ENCODE results near the gene PIK3R2. TPM values are rescaled to one million over a fixed set of nuclear protein-coding genes. Genes with fewer than 3 reads are reported as not detected.

PIK3R2 gene
- total and polyA plus RNA-seq, 2 of the 8 experiments (the other 6 are each of a cell fraction or from before 2014, with no cell fraction given): 21.7 to 57.1 TPM

DNA sequence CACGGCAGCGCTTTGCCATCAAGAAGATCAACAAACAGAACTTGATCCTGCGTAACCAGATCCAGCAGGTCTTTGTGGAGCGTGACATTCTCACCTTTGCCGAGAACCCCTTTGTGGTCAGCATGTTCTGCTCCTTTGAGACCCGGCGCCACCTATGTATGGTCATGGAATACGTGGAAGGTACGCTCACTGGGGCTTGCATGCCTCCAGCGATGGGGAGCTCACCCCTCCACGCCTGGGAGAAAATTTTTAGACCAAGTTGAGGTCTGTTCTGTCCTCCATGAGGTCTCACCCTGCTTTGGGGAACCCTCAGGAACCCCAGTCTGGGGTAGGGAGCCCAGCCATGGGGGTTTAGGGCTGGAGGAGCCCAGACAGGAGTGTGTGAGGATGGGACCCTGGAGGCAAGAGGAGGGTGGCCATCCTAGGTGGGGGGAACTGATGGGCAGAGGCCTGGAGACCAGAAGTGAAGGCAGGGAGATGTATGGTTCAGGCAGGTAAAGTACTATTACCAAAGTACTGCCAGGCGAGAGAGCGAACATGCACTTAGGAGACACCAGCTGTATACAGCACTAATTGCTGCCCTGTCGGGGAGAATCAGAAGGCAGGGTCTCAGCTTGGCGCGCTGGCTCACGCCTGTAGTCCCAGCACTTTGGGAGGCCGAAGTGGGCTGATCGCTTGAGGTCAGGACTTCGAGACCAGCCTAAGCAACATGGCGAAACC lies 22.3 kb upstream of the PIK3R2 start:
- CTCF ChIA-PET (ENCODE audit: partially characterized antibody): interaction anchor here (0.7 to 1.6 kb wide), 3 partner anchors 14 to 72 kb away, joined by 3 to 4 read pairs (median 3); no protein-coding TSS in a partner anchor
- FAIRE-seq: no peak

More for the DNA sequence above, 22.3 kb upstream of the PIK3R2 start:
- no peaks in the 10 kb centered on the region for H3K23me2 ChIP-seq (ENCODE audit: low read depth, low read length)
- H2BK15ac ChIP-seq (ENCODE audit: low read length): no peak overlapping the region
- no peaks in the 10 kb centered on the region for H3K27me3 ChIP-seq (replicated peaks in 1 of 4; ENCODE audit: control insufficient read depth in 3 of 4, extremely low read depth in 1 of 4, insufficient read depth in 3 of 4, low read length in 3 of 4)
- 92% methylated on average over 21 of the region's 21 CpGs; no CpG with 5 or more reads in 1 of the 2 experiments for WGBS, 2 experiments (ENCODE audit: extremely low coverage in 1 of 2, insufficient coverage in 1 of 2, insufficient read length in 1 of 2, insufficient replicate concordance in 2 of 2, low coverage in 1 of 2, low lambda C conversion rate in 2 of 2, missing lambda C conversion rate in 1 of 2)
- H3K79me2 ChIP-seq (ENCODE audit: control insufficient read depth in 1 of 2, insufficient read depth in 2 of 2, low read length in 2 of 2): no peaks in the 10 kb centered on the region
- no peak overlapping the region for H4K5ac ChIP-seq (ENCODE audit: insufficient read length, low read depth, low read length)
- no peak overlapping the region for H2BK20ac ChIP-seq (ENCODE audit: low read length)
- POLR2A ChIA-PET (ENCODE audit: partially characterized antibody): interaction anchor here (0.7 to 1.2 kb wide), 3 partner anchors 10 to 150 kb away, joined by 3 to 4 read pairs (median 3); partner anchors contain the start of gene JUND
- no peaks in the 10 kb centered on the region for H3K4me1 ChIP-seq (replicated peaks in 1 of 4; ENCODE audit: control insufficient read depth in 3 of 4, insufficient read depth in 4 of 4, low read length in 3 of 4)
- no peak overlapping the region for H3K4me3 ChIP-seq (ENCODE audit: extremely low read depth in 1 of 4, insufficient read depth in 2 of 4, low read depth in 3 of 4, low read length in 4 of 4)
- H2AK5ac ChIP-seq (ENCODE audit: low read depth, low read length): no peak overlapping the region
- no peak overlapping the region for H3K4ac ChIP-seq (replicated peaks; ENCODE audit: insufficient read length, low read depth, low read length)
- H3K4me2 ChIP-seq (ENCODE audit: insufficient read depth in 1 of 2, low read depth in 2 of 2, low read length in 2 of 2): no peak overlapping the region
- no peak overlapping the region for H3K23ac ChIP-seq (ENCODE audit: insufficient read length)
- no peak overlapping the region for H3K14ac ChIP-seq (ENCODE audit: insufficient read length)
- no peaks in the 10 kb centered on the region for H3K79me1 ChIP-seq (ENCODE audit: low read depth, low read length)
- no peak overlapping the region for H2BK120ac ChIP-seq (replicated peaks; ENCODE audit: low read depth, low read length)
- H3K36me3 ChIP-seq (ENCODE audit: control insufficient read depth in 2 of 4, insufficient read depth in 4 of 4, low read length in 3 of 4): peaks cover 0 to 15% (median 8%) of the 10 kb centered on the region in 4 experiments; a peak in 6 of 8 replicates
- H3K56ac ChIP-seq (replicated peaks; ENCODE audit: insufficient read length, low read depth, low read length): no peak overlapping the region
- no peak overlapping the region for H2AFZ ChIP-seq (ENCODE audit: low read length)
- no peak for TF ChIP-seq YY1 (IDR thresholded peaks at IDR 0.05; ENCODE audit: low read depth, low read length)
- TF ChIP-seq KDM1A (IDR thresholded peaks at IDR 0.05; ENCODE audit: borderline replicate concordance, low read length): peak; percentile 89
- TF ChIP-seq TBP (IDR thresholded peaks at IDR 0.05; ENCODE audit: low read depth, low read length): no peak
- TF ChIP-seq CBX5 (IDR thresholded peaks at IDR 0.05; ENCODE audit: low read depth, low read length): no peak
- TF ChIP-seq HDAC2 (IDR thresholded peaks at IDR 0.05; ENCODE audit: borderline replicate concordance in 1 of 2, low read depth in 2 of 2, low read length in 2 of 2): peak in 1 of 2 experiments; percentile 75; a peak in 1 of 4 replicates
- peaks cover 0 to 2% of the 10 kb centered on the region in 2 experiments for H4K20me1 ChIP-seq (replicated peaks in 1 of 2; ENCODE audit: control insufficient read depth in 1 of 2, insufficient read depth in 2 of 2, low read length in 2 of 2)
- no peak overlapping the region for H4K91ac ChIP-seq (replicated peaks; ENCODE audit: insufficient read length, low read length)
- H3K9ac ChIP-seq (replicated peaks in 1 of 4; ENCODE audit: extremely low read depth in 1 of 4, low read depth in 3 of 4, low read length in 3 of 4): no peak overlapping the region
- peak overlapping the region; percentile 71; the same call in 1 of the 2 replicates for H4K8ac ChIP-seq (ENCODE audit: extremely low read depth, insufficient read depth, low read length)
- H2BK12ac ChIP-seq (ENCODE audit: low read depth, low read length): no peak overlapping the region
- H3K9me3 ChIP-seq (ENCODE audit: insufficient read depth in 2 of 2, low read depth in 1 of 2, low read length in 1 of 2): no peaks in the 10 kb centered on the region
- H2BK5ac ChIP-seq (ENCODE audit: low read depth, low read length): no peak overlapping the region
- H3K27ac ChIP-seq (ENCODE audit: low read depth, low read length): no peak overlapping the region
- H3K18ac ChIP-seq (ENCODE audit: extremely low read depth, low read length): no peak overlapping the region
- DNase-seq (ENCODE audit: low read depth in 1 of 2, low spot score in 2 of 2): no peak
